ENCODE data around the gene ANKDD1B. TPM values are rescaled to one million over a fixed set of nuclear protein-coding genes. Genes with fewer than 3 reads are reported as not detected.

The ANKDD1B gene
- total and polyA plus RNA-seq, 2 of the 13 experiments (the other 11 are each of a cell fraction or from before 2014, with no cell fraction given): 0.12 to 0.27 TPM

DNA sequence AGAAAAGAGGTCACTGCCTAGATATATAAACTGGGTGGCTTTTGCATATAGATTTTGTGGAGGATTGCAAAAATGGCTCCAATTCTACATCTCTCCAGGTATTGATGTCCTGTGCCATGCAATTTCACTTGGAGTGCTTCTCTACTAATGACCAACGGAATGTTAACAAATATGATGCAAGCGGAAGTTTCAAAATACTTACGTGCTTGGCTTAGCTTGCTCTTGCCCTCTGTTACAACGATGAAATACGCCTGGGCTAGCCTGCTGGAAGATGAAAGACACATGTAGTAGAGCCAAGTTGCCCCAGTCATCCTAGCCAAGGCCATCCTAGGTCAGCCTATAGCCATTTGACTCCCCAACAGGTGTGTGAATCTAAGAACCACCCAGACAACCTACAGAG is 109.6 kb downstream of the ANKDD1B start (continued):
- peak; percentile 88 for TF ChIP-seq FOXA3 (CRISPR knock-in tag; IDR thresholded peaks at IDR 0.05)
- TF ChIP-seq, protein P1, sequence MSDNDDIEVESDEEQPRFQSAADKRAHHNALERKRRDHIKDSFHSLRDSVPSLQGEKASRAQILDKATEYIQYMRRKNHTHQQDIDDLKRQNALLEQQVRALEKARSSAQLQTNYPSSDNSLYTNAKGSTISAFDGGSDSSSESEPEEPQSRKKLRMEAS (IDR thresholded peaks at IDR 0.05): no peak
- no peak for TF ChIP-seq SRSF4 (IDR thresholded peaks at IDR 0.05; ENCODE audit: low read depth, low read length, poor library complexity, severe bottlenecking)
- TF ChIP-seq, protein P2, sequence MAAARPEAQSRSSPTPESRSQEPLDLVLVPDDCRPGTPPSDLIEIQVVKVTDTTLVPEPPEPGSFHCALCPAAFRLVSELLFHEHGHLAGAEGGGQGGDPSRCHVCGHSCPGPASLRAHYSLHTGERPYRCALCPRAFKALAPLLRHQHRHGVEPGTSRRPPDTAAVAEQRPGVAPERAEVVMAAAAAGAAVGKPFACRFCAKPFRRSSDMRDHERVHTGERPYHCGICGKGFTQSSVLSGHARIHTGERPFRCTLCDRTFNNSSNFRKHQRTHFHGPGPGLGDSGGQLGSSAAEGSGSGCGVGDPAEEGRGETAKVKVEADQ (CRISPR knock-in tag; IDR thresholded peaks at IDR 0.05; ENCODE audit: borderline replicate concordance): no peak
- TF ChIP-seq ZNF816 (CRISPR knock-in tag; IDR thresholded peaks at IDR 0.05; ENCODE audit: borderline replicate concordance): no peak
- TF ChIP-seq, protein P3, sequence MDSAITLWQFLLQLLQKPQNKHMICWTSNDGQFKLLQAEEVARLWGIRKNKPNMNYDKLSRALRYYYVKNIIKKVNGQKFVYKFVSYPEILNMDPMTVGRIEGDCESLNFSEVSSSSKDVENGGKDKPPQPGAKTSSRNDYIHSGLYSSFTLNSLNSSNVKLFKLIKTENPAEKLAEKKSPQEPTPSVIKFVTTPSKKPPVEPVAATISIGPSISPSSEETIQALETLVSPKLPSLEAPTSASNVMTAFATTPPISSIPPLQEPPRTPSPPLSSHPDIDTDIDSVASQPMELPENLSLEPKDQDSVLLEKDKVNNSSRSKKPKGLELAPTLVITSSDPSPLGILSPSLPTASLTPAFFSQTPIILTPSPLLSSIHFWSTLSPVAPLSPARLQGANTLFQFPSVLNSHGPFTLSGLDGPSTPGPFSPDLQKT (CRISPR knock-in tag; IDR thresholded peaks at IDR 0.05; ENCODE audit: borderline replicate concordance): no peak
- TF ChIP-seq SOX5 (CRISPR knock-in tag; IDR thresholded peaks at IDR 0.05; ENCODE audit: borderline replicate concordance): peak; percentile 47; the same call in 1 of the 2 replicates
- TF ChIP-seq ZNF10 (CRISPR knock-in tag; IDR thresholded peaks at IDR 0.05; ENCODE audit: borderline replicate concordance, low read depth): no peak
- TF ChIP-seq, protein P4, sequence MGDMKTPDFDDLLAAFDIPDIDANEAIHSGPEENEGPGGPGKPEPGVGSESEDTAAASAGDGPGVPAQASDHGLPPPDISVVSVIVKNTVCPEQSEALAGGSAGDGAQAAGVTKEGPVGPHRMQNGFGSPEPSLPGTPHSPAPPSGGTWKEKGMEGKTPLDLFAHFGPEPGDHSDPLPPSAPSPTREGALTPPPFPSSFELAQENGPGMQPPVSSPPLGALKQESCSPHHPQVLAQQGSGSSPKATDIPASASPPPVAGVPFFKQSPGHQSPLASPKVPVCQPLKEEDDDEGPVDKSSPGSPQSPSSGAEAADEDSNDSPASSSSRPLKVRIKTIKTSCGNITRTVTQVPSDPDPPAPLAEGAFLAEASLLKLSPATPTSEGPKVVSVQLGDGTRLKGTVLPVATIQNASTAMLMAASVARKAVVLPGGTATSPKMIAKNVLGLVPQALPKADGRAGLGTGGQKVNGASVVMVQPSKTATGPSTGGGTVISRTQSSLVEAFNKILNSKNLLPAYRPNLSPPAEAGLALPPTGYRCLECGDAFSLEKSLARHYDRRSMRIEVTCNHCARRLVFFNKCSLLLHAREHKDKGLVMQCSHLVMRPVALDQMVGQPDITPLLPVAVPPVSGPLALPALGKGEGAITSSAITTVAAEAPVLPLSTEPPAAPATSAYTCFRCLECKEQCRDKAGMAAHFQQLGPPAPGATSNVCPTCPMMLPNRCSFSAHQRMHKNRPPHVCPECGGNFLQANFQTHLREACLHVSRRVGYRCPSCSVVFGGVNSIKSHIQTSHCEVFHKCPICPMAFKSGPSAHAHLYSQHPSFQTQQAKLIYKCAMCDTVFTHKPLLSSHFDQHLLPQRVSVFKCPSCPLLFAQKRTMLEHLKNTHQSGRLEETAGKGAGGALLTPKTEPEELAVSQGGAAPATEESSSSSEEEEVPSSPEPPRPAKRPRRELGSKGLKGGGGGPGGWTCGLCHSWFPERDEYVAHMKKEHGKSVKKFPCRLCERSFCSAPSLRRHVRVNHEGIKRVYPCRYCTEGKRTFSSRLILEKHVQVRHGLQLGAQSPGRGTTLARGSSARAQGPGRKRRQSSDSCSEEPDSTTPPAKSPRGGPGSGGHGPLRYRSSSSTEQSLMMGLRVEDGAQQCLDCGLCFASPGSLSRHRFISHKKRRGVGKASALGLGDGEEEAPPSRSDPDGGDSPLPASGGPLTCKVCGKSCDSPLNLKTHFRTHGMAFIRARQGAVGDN (CRISPR knock-in tag; IDR thresholded peaks at IDR 0.05): no peak
- TF ChIP-seq EHMT2 (IDR thresholded peaks at IDR 0.05; ENCODE audit: borderline replicate concordance, low read depth, low read length): peak; percentile 74; the same call in 1 of the 2 replicates
- TF ChIP-seq, protein P5, sequence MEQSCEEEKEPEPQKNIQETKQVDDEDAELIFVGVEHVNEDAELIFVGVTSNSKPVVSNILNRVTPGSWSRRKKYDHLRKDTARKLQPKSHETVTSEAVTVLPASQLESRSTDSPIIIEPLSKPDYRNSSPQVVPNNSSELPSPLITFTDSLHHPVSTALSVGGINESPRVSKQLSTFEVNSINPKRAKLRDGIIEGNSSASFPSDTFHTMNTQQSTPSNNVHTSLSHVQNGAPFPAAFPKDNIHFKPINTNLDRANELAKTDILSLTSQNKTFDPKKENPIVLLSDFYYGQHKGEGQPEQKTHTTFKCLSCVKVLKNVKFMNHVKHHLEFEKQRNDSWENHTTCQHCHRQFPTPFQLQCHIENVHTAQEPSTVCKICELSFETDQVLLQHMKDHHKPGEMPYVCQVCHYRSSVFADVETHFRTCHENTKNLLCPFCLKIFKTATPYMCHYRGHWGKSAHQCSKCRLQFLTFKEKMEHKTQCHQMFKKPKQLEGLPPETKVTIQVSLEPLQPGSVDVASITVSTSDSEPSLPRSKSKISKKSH (CRISPR knock-in tag; IDR thresholded peaks at IDR 0.05; ENCODE audit: borderline replicate concordance): no peak
- no peak for TF ChIP-seq BORCS8-MEF2B (CRISPR knock-in tag; IDR thresholded peaks at IDR 0.05)
- TF ChIP-seq NCOA1 (CRISPR knock-in tag; IDR thresholded peaks at IDR 0.05): no peak
- TF ChIP-seq ZNF678 (CRISPR knock-in tag; IDR thresholded peaks at IDR 0.05): no peak
- TF ChIP-seq, protein P6, sequence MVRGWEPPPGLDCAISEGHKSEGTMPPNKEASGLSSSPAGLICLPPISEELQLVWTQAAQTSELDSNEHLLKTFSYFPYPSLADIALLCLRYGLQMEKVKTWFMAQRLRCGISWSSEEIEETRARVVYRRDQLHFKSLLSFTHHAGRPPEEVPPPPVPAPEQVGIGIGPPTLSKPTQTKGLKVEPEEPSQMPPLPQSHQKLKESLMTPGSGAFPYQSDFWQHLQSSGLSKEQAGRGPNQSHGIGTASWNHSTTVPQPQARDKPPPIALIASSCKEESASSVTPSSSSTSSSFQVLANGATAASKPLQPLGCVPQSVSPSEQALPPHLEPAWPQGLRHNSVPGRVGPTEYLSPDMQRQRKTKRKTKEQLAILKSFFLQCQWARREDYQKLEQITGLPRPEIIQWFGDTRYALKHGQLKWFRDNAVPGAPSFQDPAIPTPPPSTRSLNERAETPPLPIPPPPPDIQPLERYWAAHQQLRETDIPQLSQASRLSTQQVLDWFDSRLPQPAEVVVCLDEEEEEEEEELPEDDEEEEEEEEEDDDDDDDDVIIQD (CRISPR knock-in tag; IDR thresholded peaks at IDR 0.05; ENCODE audit: low read depth): peak; percentile 79; the same call in 1 of the 2 replicates
- TF ChIP-seq NKX3-1 (CRISPR knock-in tag; IDR thresholded peaks at IDR 0.05): 0 out of 2 replicates have a peak, but pooled peaks have one; percentile 30
- peak; percentile 41; the same call in 1 of the 2 replicates for TF ChIP-seq NCOA2 (CRISPR knock-in tag; IDR thresholded peaks at IDR 0.05)
- no peak for TF ChIP-seq CBFB (CRISPR knock-in tag; IDR thresholded peaks at IDR 0.05)
- no peak for TF ChIP-seq KLF15 (CRISPR knock-in tag; IDR thresholded peaks at IDR 0.05; ENCODE audit: borderline replicate concordance)
- TF ChIP-seq IRF2 (CRISPR knock-in tag; IDR thresholded peaks at IDR 0.05): 0 out of 2 replicates have a peak, but pooled peaks have one; percentile 37
- no peak for TF ChIP-seq ZKSCAN5 (CRISPR knock-in tag; IDR thresholded peaks at IDR 0.05)
